H1 (cell line): ENCODE data around the gene FSTL4. TPM values are rescaled to one million over a fixed set of nuclear protein-coding genes. Genes with fewer than 3 reads are reported as not detected.

Experiments used
- KDM4A ChIP-seq: IDR thresholded peaks from one replicate; pipeline ENCODE4 v1.7.1; 2012; ENCODE audit warnings: low read depth, mild to moderate bottlenecking, moderate library complexity, low read length, inconsistent platforms; ENCODE audit not compliant: severe bottlenecking
- MAX ChIP-seq: IDR thresholded peaks from 2 replicates; pipeline ENCODE4 v1.6.1; 2012; ENCODE audit warnings: inconsistent platforms
- SAP30 ChIP-seq: fragments of 300-600 bp; sonication (generic); IDR thresholded peaks from 2 replicates; pipeline ENCODE4 v1.7.1; 2012; ENCODE audit warnings: low read length, moderate library complexity, mild to moderate bottlenecking, inconsistent platforms; ENCODE audit not compliant: insufficient read depth, insufficient replicate concordance
- SIN3A ChIP-seq, 2 experiments: IDR thresholded peaks in 1 of 2; conservative IDR thresholded peaks in 1 of 2; 2 replicates each; pipeline ENCODE4 v1.6.1; 2011 to 2012; ENCODE audit warnings: low read length in 2 of 2, improper control_type of control experiment in 1 of 2, low read depth in 1 of 2, mild to moderate bottlenecking in 1 of 2
- polyA plus RNA-seq, 7 experiments: library from polyadenylated mRNA; depleted of rRNA in 3 of 7; stranded (reverse) in 5 of 7; unstranded in 2 of 7; fragments of >200 nt in 5 of 7; fragments of 200-250 nt in 2 of 7; gene quantifications; 1 replicate in 5 of 7; 2 replicates in 1 of 7; 4 replicates in 1 of 7; pipeline versions ENCODE4 v1.2.1 to v1.2.3, GENCODE V29; 2011 to 2013; ENCODE audit warnings: missing spikeins in 2 of 7, mixed read lengths in 2 of 7
- total RNA-seq: library from RNA; stranded (reverse); fragmentation: NEBNext Ultra II Directional; extraction: Animal tissue kit (Norgen Biotek cat#: 25700); gene quantifications from 2 replicates; pipeline ENCODE4 v1.2.1, GENCODE V29; 2021

Gene FSTL4
- total and polyA plus RNA-seq, 2 of the 8 experiments (the other 6 are each of a cell fraction or from before 2014, with no cell fraction given): 3.1 to 4.1 TPM

- TF ChIP-seq SIN3A (conservative IDR thresholded peaks at IDR 0.05 in 1 of 2, IDR thresholded peaks at IDR 0.05 in 1 of 2; ENCODE audit: low read depth in 1 of 2, low read length in 2 of 2) (peak in 1 of 2 experiments; percentile 83; a peak in 1 of 4 replicates), KDM4A (no peak), SAP30 (no peak), MAX (peak; percentile 20; the same call in 1 of the 2 replicates)
Observed at GRCh38 chr5:133610489-133611356, 1.6 kb downstream of the FSTL4 start (continued).
